ENCODE data around the gene EMP2. TPM values are rescaled to one million over a fixed set of nuclear protein-coding genes. Genes with fewer than 3 reads are reported as not detected.

Gene EMP2
- polyA plus RNA-seq, 3 donors = not detected

DNA sequence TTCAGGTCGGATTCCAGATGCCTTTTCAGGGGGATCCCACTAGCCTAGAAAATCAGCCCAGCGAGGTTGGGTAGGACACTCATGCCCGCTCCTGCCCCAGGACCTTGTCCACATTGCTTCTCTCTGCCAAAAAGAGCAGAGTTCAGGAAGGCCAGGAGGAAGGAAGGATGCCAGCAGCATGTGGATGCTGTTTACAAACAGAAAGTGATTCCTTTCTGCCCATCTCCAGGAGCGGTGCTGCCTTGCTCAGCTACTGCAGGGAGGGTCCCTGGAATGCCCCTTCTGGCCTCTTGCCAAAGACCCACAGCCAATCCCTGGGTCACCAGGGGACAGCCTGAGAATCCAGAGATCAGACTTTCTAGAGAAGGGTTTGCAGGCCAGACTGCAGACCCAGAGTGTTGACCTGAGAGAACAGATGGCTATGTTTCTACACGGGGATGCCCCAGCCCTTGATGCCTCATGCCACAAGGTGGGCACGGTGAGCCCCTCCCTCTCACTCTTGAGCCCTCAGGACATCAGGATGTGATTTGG is 32.3 kb upstream of the EMP2 start:
- TF ChIP-seq, protein P1, sequence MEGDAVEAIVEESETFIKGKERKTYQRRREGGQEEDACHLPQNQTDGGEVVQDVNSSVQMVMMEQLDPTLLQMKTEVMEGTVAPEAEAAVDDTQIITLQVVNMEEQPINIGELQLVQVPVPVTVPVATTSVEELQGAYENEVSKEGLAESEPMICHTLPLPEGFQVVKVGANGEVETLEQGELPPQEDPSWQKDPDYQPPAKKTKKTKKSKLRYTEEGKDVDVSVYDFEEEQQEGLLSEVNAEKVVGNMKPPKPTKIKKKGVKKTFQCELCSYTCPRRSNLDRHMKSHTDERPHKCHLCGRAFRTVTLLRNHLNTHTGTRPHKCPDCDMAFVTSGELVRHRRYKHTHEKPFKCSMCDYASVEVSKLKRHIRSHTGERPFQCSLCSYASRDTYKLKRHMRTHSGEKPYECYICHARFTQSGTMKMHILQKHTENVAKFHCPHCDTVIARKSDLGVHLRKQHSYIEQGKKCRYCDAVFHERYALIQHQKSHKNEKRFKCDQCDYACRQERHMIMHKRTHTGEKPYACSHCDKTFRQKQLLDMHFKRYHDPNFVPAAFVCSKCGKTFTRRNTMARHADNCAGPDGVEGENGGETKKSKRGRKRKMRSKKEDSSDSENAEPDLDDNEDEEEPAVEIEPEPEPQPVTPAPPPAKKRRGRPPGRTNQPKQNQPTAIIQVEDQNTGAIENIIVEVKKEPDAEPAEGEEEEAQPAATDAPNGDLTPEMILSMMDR (IDR thresholded peaks at IDR 0.05) = no peak
- Histone ChIP-seq H3K9ac (ENCODE audit: insufficient read depth, low read length, poor library complexity, severe bottlenecking) (no peak overlapping the region), H3K27ac (ENCODE audit: low read depth in 1 of 2, low read length in 2 of 2) (no peak overlapping the region), H3K9me3 (replicated peaks in 1 of 2; ENCODE audit: control insufficient read depth in 1 of 2, insufficient read depth in 1 of 2, low read length in 2 of 2) (no peaks in the 10 kb centered on the region), H4K20me1 (ENCODE audit: insufficient read depth, low read length) (no peaks in the 10 kb centered on the region), H3K4me2 (replicated peaks; ENCODE audit: extremely low read depth, low read length, poor library complexity, severe bottlenecking) (no peak overlapping the region), H3K4me3 (replicated peaks in 1 of 3; ENCODE audit: low read depth in 2 of 3, low read length in 3 of 3) (no peak overlapping the region), H3K27me3 (ENCODE audit: control insufficient read depth in 2 of 2, insufficient read depth in 2 of 2, low read length in 2 of 2) (no peaks in the 10 kb centered on the region), H3K36me3 (replicated peaks in 1 of 2; ENCODE audit: control insufficient read depth in 1 of 2, insufficient read depth in 2 of 2, low read length in 2 of 2) (no peaks in the 10 kb centered on the region), H3K79me2 (ENCODE audit: insufficient read depth, low read length) (no peaks in the 10 kb centered on the region), H3K4me1 (ENCODE audit: control insufficient read depth in 1 of 2, insufficient read depth in 2 of 2, low read length in 2 of 2) (peaks cover 16 to 19% of the 10 kb centered on the region in 2 donors), H2AFZ (ENCODE audit: insufficient read depth, low read depth, low read length, poor library complexity, severe bottlenecking) (no peak overlapping the region)
- peak overlapping the region in 3 of 7 donors; percentile 1 to 35 (median 10) for H3K27ac Mint-ChIP-seq
- no peak for DNase-seq
- H3K4me1 Mint-ChIP-seq = peaks cover 14% of the 10 kb centered on the region
- no peaks in the 10 kb centered on the region for H3K36me3 Mint-ChIP-seq
- intact Hi-C loops (cut with micrococcal nuclease) = no loop called here
- 25% methylated on average over 1 of the region's 6 CpGs for WGBS (ENCODE audit: insufficient coverage)
- no peak overlapping the region for H3K4me3 Mint-ChIP-seq
- H3K9me3 Mint-ChIP-seq = no peaks in the 10 kb centered on the region
- peaks cover 2 to 6% (median 3%) of the 10 kb centered on the region in 3 donors for H3K27me3 Mint-ChIP-seq (ENCODE audit: low read depth in 3 of 3)

DNA sequence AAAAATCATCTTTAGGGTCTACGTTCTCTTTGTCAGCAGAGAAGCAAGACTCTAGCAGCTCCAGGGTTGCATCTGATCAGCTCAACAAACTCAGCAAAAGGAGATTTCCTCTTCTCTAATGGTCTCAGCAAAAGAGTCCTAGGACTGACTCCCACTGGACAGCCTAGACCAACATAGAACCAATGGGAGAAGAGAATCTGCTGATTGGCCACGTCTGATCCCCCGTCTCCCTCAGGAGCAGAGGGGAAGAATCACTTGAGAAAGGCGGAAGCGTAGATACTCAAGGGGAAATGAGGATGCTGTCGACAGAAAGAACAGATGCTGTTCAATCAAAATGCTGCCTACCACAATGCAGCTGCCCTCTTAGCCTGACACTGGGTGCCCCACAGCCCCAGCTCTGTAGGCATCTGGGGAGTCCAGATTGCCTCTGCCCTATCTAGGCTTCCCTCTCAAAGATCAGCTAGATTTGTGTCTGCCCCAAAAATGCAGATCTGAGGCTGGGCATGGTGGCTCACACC is 31.5 kb upstream of the EMP2 start:
- no peaks in the 10 kb centered on the region for H3K79me2 ChIP-seq (ENCODE audit: insufficient read depth, low read length)
- no peaks in the 10 kb centered on the region for H4K20me1 ChIP-seq (ENCODE audit: insufficient read depth, low read length)
- no peak overlapping the region for H3K4me2 ChIP-seq (replicated peaks; ENCODE audit: extremely low read depth, low read length, poor library complexity, severe bottlenecking)
- H3K4me1 ChIP-seq (ENCODE audit: control insufficient read depth in 1 of 2, insufficient read depth in 2 of 2, low read length in 2 of 2) = peaks cover 16 to 19% of the 10 kb centered on the region in 2 donors
- peaks cover 2 to 4% (median 3%) of the 10 kb centered on the region in 3 donors for H3K27me3 Mint-ChIP-seq (ENCODE audit: low read depth in 3 of 3)
- H2AFZ ChIP-seq (ENCODE audit: insufficient read depth, low read depth, low read length, poor library complexity, severe bottlenecking) = no peak overlapping the region
- no peaks in the 10 kb centered on the region for H3K36me3 Mint-ChIP-seq
- H3K4me3 ChIP-seq (replicated peaks in 1 of 3; ENCODE audit: low read depth in 2 of 3, low read length in 3 of 3) = no peak overlapping the region
- H3K27ac ChIP-seq (ENCODE audit: low read depth in 1 of 2, low read length in 2 of 2) = no peak overlapping the region
- 46% methylated on average over 5 of the region's 6 CpGs for WGBS (ENCODE audit: insufficient coverage)
- H3K36me3 ChIP-seq (replicated peaks in 1 of 2; ENCODE audit: control insufficient read depth in 1 of 2, insufficient read depth in 2 of 2, low read length in 2 of 2) = no peaks in the 10 kb centered on the region
- no peaks in the 10 kb centered on the region for H3K9me3 ChIP-seq (replicated peaks in 1 of 2; ENCODE audit: control insufficient read depth in 1 of 2, insufficient read depth in 1 of 2, low read length in 2 of 2)
- no peak overlapping the region for H3K27ac Mint-ChIP-seq
- H3K4me1 Mint-ChIP-seq = peaks cover 11% of the 10 kb centered on the region
- peaks cover 0 to 2% (median 0%) of the 10 kb centered on the region in 7 donors for H3K9me3 Mint-ChIP-seq
- TF ChIP-seq, protein P1 (IDR thresholded peaks at IDR 0.05) = no peak
- H3K9ac ChIP-seq (ENCODE audit: insufficient read depth, low read length, poor library complexity, severe bottlenecking) = no peak overlapping the region
- peak overlapping the region in 1 of 2 donors; percentile 64 for H3K4me3 Mint-ChIP-seq
- intact Hi-C loops (cut with micrococcal nuclease) = no loop called here
- DNase-seq = no peak
- H3K27me3 ChIP-seq (ENCODE audit: control insufficient read depth in 2 of 2, insufficient read depth in 2 of 2, low read length in 2 of 2) = peaks cover 0 to under 1% of the 10 kb centered on the region in 2 donors
